Amniotic epithelial cell (primary cell): ENCODE measurements around the gene POU2AF3.
A peak's percentile ranks its signal among the peaks of the same experiment; 100 is the strongest.

Experiments
- DNase-seq: peaks from one replicate; pipeline ENCODE4 v3.0.0-alpha.2; 2010; ENCODE audit warnings: low read depth

Gene POU2AF3

DNA sequence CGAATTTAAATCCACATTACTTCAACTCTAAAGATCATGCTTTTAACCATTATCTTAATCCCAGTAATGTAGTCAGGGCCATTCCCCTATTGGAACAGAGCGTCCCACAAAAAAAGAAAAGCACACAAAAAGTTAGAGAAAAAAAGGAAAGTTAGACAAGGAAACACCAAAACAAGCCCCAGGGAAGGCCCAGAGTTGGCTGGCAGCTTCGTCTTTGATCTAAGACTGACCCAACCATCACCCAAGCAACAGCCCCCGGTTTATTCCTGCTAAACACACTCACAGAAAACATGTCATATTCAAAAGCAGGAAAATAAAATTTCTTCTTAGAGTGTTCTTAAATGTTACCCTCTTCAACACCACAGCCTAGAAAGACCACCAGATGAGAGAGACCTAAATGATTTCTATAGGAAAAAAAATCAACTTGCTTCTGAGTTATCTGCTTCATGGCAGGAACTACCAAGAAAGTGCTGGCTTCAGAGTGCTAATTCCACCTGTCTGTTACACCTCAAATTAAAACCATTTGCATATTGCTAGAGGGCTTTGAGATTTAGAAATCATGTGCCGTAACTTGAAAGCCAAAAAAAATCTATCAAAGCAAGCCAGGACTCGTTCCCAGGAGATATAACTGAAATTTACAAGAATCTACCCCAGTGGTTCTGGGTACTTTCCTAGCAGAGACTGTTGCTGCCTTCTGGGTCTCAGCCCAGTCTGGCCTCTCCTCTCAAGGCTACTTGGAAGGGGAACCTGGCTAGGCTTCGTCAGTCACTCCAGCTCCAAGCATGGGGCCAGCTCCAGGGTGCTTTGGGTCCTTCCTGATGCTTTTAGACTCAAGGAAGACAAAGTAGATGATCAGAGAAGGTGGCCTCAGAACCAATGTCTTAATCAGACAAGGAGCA, 31.2 kb downstream of the POU2AF3 start:
- no peak for DNase-seq

DNA sequence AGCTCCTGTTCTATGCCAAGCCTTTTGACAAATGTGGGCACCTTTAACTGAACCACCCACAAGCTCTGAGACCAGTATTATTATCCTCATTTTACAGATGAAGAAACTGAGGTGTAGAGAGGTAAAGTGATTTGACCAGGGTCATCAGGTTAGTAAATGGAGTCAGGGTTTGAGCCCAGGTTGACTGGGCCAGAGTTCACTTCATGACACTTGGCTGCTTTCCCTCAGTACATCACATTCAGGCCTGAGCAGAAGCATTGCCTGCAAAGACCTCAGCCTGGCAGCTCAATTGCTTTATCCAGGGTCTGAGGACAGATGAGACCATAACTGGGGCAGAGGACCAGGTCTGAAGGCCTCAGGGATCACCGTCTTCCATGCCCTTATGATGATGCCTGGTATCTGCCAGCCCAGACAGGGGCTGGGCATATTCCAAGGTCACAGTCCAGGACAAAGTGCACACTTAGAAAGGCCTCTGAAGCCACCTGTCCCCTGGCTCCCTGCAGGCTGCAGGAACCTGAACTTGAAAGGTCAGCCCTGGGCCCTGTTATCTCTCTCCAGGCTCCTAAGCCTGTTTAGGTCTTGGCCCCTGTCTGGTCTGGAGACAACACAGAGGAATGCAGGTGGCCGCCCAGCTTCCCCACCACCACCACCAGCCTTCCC, 32.0 kb downstream of the POU2AF3 start:
- no peak for DNase-seq

DNA sequence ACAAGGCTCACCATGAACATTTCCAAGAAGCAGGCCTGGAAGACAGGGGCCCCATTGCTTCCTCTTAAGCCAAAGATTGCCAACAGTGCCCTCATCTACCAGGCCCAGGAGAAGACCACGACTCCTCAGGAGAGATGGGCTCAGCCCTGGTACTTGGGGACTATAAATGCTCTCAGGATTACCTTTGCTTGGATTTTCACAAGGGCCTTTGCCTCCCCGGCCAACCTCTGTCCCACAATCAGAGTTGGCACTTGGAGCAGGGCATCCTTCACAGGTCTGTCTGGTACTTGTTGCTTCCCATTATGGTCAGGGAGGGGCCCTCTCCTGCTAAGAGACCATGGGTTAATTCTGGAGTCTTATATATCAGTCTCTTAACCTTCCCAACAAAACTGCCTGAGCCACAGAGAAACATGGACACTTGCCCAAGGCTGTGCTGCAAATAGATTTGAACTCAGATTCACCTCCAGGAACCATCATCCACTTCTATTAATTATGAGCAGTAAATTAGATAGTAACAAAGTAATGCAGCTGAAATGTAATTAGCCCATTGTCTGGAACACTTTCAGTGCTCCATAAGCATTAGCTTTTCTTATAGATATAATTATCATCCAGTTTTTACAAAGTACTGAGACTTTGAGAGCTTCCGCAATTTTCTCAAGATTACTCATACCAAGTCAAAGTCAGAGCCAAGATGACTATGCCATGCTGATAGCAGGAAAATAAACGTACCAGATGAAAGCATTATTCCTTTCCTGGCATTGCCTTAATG, 33.5 kb downstream of the POU2AF3 start:
- DNase-seq = peak; percentile 75

DNA sequence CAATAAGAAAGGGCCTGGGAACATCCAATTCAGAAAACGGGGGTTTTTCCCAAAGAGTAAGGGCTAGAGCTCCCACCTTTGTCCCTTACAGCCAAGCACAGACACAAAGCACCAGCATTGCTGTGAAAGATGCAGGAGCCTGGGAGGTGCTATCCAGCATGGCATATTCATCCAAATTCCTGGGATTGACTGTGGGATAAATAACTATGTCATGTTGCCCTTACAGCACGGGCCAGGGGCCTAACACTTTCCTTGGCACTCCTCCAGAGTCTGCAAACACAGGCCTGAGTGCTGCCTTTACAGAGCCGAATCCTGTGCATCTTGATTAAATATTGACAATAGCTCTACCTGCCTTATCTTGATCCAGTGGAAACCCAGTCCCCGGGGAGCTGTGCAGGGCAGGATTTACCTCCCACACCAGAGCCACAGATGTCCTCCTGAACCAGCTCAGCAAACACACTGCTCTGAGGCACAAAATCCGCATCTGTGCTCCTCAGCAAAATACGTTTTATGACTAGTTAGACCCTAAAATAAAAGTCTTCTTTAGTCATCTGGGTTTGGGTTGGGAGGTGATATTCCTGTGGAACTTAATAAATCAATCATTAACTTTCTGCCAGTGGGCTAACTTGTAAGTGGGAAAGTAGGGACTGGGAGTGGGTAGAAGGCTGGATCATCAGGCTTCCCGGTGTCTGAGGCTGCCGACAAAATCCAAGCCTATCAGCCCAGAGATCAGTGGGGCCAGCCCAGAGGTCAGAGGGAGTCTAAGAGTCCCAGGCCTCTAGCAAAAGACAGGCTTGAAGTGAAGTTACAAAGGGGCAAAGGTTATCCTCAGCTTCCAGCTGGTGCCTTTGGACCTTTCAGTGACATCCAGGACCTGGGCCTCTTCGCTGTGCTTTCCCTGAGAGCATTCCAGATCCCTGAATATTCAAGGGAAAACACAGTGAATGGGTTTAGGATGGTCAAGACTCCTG, 36.5 kb downstream of the POU2AF3 start:
- DNase-seq = no peak

DNA sequence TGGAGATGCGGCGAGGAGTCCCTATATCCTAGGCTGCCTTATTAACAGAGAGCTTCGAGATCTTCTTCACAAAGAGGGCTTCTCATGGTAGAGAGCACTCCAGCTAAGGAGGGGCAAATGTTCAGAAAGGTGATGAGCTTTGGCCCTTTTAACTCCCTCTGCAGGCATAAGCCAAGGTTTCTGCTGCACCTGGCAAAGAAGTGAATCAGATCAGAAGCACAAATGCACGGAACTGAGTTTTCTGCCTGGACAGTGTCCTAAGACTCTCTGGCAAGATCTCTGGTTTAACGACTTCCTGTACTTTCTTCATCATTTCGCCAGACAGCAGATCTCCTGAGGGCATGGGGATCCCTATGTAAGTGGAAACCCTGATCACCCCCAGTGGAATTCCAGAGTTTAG, 37.2 kb downstream of the POU2AF3 start:
- peak; percentile 13 for DNase-seq

DNA sequence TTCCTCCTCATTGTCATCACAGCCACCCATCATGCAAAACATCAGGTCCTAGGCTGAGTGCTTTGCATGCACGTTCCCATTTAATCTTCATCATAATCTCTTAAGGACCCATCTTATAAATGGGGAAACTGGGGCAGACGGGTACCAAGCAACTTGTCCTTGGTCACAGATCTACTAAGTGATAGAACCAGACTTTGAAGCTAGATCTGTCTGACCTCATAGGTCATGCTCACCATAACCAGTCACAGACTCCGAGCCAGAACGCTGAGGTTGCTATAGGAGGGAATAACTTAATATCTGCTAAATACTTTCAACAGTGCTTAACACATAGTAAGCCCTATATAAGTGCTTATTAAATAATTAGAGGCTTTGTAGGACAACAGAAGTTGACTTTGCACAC, 37.7 kb downstream of the POU2AF3 start:
- DNase-seq = no peak

DNA sequence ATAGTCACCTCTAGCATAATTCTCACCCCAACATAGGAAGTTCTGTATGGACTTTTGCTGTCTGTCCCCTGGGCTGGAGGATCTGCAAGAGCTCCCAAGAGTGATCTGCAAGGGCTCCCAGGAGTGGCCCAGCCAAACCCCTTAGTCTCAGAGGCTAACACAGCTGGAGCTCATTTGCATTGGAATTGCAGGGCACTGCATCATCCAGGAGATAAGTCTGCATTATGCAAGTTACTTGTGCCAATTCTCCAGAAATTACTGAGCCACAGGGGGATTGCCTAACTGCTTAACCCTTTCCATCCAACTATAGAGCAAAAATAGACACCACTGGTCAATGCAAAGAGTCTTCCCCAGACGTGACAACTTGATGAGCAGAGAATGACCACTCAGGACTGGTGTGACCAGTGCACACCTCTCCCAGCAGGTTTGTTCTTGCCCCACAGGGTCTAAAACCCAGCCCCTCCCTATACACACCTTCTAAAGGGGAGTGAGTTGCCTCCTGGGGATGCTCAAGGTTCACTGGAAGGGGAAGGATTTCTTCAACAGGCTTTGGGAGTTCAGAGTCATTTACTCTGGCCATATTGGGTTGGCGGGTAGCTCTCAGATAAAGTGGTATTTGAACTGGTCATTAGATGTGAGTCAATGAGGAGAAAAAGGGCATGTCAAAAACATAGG, 38.4 kb downstream of the POU2AF3 start:
- peak; percentile 91 for DNase-seq

DNA sequence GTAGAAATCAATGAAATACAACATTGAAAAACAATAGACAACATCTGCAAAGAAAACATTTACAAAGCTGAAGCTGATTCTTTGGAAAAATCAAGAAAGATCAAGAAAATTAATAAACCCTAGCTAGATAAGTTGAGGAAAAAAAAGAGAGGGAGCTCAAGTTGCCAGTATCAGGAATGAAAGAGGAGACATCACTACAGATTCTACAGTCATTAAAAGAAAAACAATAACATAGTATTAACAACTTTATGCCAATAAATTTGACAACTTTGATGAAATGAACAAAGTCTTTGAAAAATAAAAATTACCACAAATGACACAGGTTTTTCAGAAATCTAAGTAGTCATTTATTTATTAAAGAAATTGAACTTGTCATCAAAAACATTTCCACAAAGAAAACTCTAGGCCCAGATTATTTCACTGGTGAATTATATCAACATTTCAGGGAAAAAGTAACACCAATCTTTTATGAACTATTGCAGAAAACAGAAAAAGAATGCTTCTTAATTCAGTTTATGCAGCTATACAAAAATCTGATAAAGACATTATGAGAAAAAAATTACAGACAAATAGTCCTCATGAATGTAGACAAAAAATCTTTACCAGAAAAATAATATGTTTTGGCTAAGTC, 41.5 kb downstream of the POU2AF3 start:
- DNase-seq = no peak

DNA sequence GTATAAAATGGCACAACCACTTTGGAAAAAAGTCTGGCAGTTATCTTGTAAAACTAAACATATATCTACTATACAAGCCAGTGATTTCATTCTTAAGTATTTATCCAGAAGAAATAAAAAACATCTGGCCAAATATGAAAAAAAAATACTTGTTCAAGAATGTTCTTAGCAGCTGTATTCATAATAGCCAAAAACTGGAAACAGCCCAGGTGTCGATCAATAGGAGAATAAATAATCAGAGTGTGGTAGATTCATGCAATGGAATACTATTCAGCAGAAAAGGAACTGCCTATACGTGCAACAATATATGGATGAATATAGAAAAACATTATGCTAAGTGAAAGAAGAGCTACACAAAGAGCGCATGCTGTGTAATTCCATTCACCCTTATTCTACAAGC, 44.0 kb downstream of the POU2AF3 start:
- no peak for DNase-seq

DNA sequence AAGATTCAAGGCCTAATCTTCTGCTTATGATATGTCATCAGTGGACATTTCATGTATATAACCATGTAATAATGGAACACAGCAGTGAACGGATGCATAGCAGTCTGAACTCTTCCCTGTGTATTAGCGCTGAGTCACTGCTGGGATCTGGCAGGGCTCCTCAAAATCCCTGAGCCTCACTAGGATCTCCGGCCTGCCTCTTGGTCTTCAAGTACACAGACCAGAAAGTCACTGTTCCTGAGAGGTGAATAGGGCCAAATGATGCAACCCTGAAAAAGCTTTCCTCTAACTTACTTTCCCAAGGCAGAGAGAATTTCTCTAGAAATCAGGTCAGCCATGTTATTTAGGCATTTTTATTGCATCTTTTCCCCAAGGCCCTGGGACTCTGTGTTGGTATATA, 45.7 kb downstream of the POU2AF3 start:
- peak; percentile 70 for DNase-seq

DNA sequence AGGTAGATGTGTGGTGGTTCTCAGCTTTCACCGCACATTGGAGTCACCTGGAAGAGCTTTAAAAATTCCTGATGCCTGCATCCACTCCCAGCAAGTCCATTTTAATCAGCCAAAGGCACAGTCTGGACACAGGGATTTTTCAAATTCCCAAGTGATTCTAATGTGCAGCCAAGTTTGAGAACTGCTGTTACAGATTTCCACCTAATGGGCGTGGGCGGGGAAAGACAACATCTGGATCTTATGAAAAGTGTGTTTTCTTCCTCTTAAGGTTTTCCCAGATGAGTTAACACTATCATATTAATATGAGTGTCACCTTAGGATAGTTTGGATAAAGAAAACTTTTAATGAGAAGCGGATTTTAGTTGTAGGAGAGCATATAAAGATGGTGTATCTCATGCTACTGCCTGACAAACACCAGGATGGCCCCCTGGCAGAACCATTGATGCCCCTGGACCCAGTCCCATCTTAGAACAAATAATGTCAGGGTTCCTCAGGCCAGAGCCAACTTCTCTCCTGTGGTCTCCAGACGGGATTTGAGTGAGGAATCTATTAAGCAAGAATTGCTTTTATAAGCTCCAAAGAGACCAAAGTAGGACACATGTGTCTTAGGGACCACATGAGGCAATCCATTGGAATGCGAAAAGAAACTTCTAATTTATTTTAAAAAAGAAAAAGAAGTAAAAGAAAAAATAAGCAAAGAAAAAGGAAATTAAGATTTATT, 48.8 kb downstream of the POU2AF3 start:
- no peak for DNase-seq

DNA sequence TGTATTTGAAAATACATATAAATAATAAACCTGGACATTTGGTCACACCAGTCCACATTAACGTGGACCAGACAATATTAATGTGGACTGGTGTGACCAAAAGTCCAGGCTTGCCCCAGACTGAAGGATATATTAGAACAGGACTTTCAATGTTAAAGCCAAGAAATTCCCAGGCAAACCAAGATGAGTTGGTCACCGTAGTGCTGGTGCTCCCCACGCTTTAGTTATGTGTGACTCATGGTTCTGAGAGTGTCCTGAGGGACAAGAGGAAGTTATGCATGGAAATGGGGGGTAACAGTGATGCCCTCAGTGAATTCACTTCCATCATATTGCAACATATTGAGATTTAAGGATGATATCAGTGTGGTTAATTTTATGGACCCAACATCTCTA, 49.4 kb downstream of the POU2AF3 start:
- DNase-seq = no peak

DNA sequence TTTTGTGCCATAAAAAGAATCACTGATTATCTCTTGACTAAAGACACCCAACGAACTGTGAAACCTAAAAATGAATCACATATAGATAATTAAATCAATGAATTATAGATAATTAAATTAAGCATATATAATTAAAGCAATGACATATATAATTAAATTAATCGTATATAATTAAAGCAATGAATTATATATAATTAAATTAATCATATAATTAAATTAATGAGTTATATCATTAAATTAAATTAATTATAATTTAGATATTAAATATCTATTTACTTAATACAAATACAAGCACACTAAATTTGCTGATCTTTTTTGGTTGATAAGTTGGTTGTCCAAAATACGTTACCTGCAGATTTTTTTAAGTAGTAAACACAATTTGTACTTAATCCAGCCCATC, 49.8 kb downstream of the POU2AF3 start:
- DNase-seq = no peak

DNA sequence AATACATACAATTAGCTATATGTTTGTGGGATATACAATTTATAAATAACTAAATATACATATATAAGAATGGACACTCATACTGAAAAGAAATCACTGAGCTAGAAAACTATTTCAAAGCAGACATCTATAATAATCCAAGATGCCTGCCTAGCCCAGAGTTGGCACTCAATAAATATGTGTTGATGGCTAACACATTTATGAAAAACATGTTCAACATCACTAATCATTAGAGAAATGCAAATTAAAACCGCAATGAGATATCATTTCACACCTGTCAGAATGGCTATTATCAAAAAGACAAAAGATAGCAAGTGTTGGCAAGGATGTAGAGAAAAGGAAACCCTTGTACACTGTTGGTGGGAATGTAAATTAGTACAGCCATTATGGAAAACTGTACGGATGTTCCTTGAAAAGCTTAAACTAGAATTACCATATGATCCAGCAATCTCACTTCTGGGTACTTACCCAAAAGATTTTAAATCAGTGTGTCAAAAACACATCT, 50.9 kb downstream of the POU2AF3 start:
- no peak for DNase-seq

DNA sequence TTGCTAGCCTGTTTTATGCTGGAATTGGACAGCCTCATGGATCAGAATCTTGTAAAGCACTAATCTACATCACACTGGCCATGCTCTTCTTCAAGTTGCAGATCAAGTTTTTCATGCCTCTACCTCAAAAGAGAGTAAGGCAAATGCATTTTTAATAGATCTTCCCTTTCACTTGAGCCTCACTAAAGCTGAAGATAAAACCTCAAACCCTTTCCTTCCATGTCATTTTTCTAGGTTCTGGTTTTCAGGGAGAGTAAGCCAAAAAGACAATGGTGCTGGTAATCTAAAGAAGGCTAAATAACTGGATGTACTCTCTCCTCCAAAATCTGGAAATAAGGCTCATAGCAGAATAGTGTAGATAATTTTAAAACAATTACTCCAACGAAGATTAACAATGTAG, 52.5 kb downstream of the POU2AF3 start:
- DNase-seq = no peak

DNA sequence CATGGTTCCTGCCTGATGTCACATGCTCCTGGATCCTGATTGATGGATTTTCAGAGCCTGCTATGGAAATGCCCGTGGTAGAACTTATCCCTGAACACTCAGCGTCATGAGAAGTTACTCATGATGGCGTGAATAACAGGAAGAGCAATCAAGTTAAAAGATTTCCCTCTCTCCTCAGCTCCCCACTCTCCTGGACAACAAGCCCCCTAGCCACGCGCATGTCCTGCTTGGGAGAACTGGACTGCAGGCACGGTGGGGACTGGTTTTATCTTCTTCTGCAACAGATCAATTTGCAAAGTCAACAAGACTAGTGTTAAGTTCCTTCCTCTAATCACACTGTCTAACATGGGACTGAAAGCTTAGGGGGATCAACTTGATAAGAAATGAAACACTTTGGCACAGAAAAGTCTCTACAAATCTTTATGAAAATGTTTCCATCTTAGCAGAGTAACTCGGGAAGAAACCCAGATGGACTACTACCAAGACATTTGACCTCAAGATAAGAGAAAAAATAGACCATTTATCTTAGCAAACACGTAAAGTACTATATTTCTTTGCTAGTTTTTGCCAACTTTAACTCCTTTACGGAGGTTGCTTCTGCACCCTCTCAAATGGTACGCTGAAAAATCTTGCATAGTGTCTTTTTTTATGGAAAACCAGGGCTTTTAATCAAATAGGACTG, 53.2 kb downstream of the POU2AF3 start:
- DNase-seq = peak; percentile 18

DNA sequence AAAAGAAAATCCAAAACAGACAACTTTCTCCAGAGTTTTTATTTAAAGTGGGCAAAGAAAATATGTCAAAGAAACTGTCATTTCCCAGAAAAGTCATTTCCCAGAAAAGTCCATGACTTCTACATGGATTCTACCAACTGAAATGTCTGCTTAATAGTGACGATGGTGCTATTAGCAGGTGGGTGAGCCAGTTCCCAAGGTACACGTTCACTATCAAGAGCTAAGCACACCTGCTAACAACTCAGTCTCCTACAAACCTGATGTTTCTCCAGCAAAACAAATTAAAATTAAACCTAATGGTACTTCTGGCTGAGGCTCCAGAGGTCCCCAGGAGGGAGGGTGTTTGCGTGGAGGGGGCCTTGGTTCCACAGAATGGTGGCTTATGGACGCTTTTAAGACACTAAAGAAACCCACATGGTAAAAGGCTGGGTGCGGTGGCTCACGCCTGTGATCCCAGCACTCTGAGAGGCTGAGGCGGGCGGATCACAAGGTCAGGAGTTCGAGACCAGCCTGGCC, 53.9 kb downstream of the POU2AF3 start:
- DNase-seq = no peak

DNA sequence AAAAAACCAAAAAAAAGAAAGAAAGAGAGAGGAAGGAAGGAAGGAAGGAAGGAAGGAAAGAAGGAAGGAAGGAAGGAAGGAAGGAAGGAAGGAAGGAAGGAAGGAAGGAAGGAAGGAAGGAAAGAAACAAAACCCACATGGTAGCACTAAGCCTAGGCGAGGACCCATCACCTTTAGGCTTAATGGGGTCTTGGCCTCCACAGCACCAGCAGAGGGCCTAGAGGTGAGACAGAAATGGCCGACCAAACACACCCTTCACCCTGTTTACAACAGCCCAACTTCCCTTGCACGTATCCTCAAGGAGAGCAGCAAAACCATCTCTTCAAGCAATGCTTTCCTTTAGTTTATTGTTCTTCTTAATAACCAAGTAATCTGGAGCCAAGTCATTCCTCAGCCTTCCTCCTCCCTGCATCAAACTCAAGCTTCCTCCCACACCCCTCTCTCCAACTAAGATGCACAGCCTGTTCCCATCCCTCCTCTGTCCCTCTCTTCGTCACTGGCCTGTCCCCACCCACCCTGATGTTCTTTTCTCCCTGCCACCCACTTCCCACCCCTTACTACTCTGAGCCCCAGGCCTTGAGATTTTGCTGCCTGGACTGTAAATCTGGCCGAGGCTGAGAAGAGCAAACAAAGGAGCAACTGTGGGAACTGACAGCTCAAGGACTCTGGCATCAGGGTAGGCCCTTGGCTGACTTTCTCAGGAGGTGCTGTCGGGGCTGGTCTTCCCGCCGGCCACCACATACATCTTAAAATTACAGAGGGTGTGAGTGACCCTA, 54.8 kb downstream of the POU2AF3 start:
- no peak for DNase-seq
